NCI-H748 treated with DMSO at 0.1 percent for 48 hours (cell line): Measurements from ENCODE around the gene NPIPB9.
"Not testable (repeated sequence)": the region's sequence is repeated elsewhere in the genome, so short reads cannot be mapped to it uniquely, and the experiment has no call there.

ENCODE experiments used
- DNase-seq: peaks from one replicate; lab custom pipeline; 2025; lab: John Stamatoyannopoulos, UW

Gene NPIPB9

GRCh38 chr16:28751487-28751886, at the start of gene NPIPB9:
Gene NPIPB9, plus strand, starts transcription at chr16:28751787.
- DNase-seq: not testable (repeated sequence)

DNA sequence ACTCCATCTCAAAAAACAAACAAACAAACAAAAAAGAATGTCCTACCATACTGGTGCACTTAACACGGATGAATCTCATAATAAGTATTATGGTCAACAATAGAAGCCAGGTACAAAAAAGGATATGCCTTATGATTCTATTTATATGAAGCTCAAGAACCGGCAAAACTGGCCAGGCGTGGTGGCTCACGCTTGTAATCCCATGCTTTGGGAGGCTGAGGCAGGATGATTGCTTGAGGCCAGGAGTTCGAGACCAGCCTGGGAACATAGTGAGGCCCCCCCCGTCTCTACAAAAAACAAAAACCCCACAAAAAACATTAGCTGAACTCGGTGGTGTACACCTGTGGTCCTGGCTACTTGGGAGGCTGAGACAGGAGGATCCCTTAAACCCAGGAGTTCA, 47.3 kb upstream of the NPIPB9 start:
- not testable (repeated sequence) for DNase-seq

DNA sequence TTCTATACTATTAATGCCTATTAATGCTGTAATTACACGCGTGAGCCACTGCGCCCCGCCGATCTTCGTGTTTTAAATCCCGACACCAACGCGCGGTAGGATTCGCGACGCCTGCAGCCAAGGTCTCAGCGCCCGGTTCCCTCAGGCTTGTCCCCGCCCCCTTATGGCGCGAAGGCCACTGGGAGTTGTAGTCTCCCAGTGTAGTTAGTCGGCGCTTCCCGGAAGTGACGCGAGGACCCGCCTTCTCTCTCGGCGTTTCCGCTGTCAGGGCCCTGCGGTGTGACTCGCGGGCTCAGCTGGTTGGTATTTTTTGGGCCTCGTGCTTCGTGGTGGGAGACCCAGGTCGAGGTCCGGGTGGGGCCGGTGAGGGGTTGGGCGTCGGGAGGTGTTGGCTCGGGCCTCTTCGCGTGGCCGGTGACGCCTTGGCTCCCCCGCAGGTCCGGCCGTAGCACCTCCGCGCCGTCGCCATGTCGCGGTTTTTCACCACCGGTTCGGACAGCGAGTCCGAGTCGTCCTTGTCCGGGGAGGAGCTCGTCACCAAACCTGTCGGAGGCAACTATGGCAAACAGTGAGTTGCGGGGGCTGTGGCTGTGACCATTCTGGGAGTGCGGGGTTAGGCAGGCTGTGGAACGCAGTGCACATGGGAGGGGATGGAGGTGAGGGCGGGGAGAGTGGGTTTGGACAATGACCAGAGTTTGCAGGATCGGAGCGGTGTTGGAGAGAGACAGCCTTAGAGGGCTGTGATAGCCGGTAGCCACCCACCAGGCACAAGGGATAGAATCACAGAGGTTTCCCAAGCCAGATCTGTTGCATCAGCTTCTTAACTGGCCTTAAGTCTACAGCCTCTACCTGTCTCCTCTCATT, 40.1 kb upstream of the NPIPB9 start, which contains the start of gene EIF3C:
Gene EIF3C, plus strand, starts transcription at position 245 of the 864 bp plus-strand sequence. Its CDS starts 223 bp downstream, at position 468.
- DNase-seq: not testable (repeated sequence)

- DNase-seq: not testable (repeated sequence)
Observed at GRCh38 chr16:28722852-28723650, 28.5 kb upstream of the NPIPB9 start.

GRCh38 chr16:28731253-28731652, 20.3 kb upstream of the NPIPB9 start:
- DNase-seq: not testable (repeated sequence)

DNA sequence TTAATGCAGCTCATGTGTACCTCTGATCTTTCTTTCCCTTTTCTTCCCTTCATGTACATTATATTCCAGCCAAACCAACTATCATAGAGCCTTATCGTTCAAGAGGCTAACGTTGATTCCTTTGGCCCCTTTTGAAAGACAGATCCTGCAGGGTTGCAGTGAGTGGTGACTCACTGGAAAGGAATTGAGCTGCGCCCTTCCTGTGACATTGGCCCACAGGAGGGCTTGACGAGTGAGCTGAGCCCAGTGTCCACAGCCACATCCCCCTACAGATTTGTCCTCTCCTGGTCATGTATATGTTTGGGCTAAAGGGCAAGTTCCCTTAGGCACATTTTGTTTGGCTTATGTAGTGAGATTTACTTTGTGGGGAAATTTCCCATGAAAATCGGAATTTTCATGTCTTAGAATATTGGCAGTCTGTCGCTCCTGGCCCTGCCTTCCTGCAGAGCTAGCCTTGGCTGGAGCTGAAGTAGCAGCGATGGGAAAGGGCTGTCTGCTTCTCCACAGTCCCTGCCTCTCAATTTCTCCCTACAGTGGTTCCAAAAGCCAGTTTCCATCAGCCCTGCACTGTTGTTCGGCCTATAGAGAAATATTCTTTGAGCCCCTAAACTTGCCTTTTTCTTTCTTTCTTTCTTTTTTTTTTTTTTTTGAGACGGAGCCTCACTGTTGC, 19.0 kb upstream of the NPIPB9 start:
- not testable (repeated sequence) for DNase-seq

DNA sequence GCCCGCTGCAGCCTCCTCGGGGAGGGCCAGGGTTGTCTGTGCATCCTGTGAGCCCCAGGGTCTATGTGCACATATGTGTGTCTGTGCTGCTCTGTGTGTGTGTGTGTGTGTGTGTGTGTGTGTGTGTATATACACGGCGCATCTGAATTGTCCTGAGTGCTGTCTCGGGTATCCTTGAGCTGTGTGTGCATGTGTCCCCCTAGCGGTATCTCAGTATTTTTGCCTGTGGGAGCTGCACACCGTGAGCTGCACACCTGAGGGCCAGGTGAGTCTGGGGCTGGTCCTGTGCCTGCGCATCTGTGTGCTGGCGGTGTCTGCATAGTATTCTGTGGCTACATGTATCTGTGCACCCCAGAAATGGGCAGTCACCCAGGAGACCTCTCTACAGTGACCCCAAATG, 11.8 kb upstream of the NPIPB9 start:
- DNase-seq: not testable (repeated sequence)

DNA sequence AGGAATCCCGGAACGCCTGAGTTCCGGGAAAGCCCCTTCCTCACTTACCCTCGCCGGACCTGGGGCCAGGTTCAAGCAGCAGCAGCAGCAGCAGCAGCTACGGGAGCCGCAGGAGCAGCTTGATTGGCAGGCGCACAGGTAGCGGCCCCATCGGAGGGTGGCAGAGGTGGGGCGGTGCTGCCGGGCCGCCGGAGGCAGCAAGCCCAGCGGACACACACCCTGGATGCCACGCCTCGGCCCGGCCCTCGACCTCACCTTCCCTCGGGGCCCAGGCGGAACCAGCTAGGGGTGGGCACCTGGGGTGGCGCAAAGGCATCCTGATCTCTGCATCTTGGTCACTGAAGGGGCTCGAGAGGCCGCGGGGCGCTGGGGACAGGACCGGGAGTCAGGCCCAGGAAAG, 11.0 kb upstream of the NPIPB9 start:
- DNase-seq: not testable (repeated sequence)

DNA sequence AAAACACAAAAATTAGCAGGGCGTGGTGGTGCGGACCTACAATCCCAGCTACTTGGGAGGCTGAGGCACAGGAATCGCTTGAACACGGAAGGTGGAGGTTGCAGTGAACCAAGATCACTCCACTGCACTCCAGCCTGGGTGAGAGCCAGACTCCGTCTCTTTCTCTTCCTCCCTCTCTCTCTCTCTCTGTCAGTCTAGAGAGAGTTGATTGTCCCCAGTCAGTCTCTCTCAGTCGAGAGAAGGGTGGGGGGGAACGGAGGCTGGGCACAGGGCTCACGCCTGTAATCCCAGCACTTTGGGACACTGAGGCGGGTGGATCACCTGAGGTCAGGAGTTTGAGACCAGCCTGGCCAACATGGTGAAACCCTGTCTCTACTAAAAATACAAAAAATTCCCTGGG, 10.3 kb upstream of the NPIPB9 start:
- DNase-seq: not testable (repeated sequence)

GRCh38 chr16:28746618-28747350, 4.8 kb upstream of the NPIPB9 start:
- not testable (repeated sequence) for DNase-seq

- DNase-seq: not testable (repeated sequence)
Observed at GRCh38 chr16:28749997-28750465, 1.6 kb upstream of the NPIPB9 start.

- not testable (repeated sequence) for DNase-seq
Observed at GRCh38 chr16:28750469-28751067, 1.0 kb upstream of the NPIPB9 start.

GRCh38 chr16:28781697-28782096, 30.1 kb downstream of the NPIPB9 start:
- not testable (repeated sequence) for DNase-seq

DNA sequence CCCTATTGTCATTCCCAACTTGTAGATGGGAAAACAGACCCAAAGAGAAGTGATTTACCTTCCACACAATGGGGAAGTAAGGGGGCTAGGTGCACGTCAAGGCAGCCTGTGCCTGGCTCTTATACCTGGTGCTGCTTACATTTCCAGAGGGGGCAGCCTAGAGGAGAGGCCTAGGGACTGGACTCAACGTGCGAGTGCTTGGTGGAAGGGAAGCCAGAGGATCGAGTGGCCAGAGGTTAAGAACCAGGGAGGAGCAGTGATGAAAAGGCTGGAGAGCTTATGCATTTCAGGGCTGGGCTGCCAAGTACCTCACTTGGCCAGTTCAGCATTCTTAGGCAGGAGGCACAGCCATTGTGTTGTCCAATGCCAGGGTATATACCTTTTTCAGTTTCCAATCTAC, 30.8 kb downstream of the NPIPB9 start:
- not testable (repeated sequence) for DNase-seq

- peak; percentile 27 for DNase-seq
Observed at GRCh38 chr16:28802235-28803019, 50.8 kb downstream of the NPIPB9 start.

GRCh38 chr16:28807445-28808120, 56.0 kb downstream of the NPIPB9 start:
- DNase-seq: not testable (repeated sequence)

- DNase-seq: no peak
Observed at GRCh38 chr16:28820016-28820415, 68.4 kb downstream of the NPIPB9 start.

DNA sequence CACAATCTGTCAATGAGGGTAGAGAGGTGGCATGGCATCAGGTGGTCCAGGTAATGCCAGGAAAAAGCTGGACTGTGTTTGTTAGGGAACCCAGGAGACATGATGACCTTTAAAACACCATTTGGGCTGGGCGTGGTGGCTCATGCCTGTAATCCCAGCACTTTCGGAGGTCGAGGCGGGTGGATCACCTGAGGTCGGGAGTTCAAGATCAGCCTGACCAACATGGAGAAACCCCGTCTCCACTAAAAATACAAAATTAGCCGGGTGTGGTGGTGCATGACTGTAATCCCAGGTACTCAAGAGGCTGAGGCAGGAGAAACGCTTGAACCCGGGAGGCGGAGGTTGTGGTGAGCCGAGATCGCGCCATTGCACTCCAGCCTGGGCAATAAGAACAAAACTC, 69.0 kb downstream of the NPIPB9 start:
- not testable (repeated sequence) for DNase-seq

DNA sequence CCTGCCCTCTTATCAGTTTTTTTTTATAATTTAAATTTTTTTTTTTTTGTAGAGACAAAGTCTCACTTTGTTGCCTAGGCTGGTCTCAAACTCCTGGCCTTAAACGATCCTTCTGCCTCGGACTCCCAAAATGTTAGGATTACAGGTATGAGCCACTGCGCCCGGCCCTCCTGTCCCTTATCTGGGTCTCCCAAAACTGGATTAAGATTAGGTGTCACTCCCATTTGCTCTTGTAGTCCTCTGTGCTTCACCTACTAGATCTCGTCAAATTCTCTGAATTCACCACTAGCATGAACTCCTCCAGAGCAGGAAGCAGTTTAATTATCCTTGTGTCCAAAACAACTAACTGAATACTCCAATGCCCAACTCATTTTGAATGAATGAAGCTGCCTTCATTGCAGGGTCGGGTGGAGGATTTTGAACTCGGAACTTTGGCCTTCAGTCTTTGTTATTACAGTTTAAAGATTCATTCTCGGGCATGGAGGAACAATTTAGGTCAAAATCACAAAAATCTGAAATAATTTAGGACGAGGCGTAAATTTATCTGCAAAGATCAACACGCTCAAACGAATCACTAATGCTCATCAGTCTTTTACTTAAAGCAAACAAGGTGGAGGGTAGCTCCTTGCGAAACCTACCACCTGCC, 70.4 kb downstream of the NPIPB9 start:
- DNase-seq: no peak
